GM10248 (cell line): ENCODE measurements around the gene CCDC50.

Experiments used
- CTCF ChIA-PET: fragments of 300-600 bp; sonication (Branson Sonifier 250); formaldehyde crosslinking; extraction: SDS; loops from one replicate; lab custom pipeline; 2021; ENCODE audit warnings: antibody characterized with exemption; lab: Yijun Ruan, JAX
- POLR2A ChIA-PET: fragments of 350-650 bp; sonication (Branson Sonifier 250); formaldehyde crosslinking; extraction: SDS; loops from one replicate; lab custom pipeline; 2020; ENCODE audit warnings: antibody characterized with exemption; lab: Yijun Ruan, JAX
- DNase-seq: peaks from one replicate; pipeline ENCODE4 v3.0.0; 2012; ENCODE audit errors: extremely low spot score
- CTCF ChIP-seq: IDR thresholded peaks from 2 replicates; pipeline ENCODE4 v1.5.1; 2012; ENCODE audit warnings: mild to moderate bottlenecking, low read depth; ENCODE audit errors: extremely low read depth, missing control alignments, control extremely low read depth

The CCDC50 gene

GRCh38 chr3:191444569-191444968, 115.4 kb downstream of the CCDC50 start:
- ChIA-PET POLR2A (no interaction called here), CTCF (interaction anchor here (1.2 kb wide), 1 partner anchor 1000 kb away, joined by 4 read pairs; no protein-coding TSS in a partner anchor)
- TF ChIP-seq CTCF = no peak
- no peak for DNase-seq
